ENCODE results near the gene CDH4. TPM values are rescaled to one million over a fixed set of nuclear protein-coding genes. Genes with fewer than 3 reads are reported as not detected.

The CDH4 gene
- total and polyA plus RNA-seq, 2 donors from 2014 or later, result 1.1 TPM; not detected in 1

DNA sequence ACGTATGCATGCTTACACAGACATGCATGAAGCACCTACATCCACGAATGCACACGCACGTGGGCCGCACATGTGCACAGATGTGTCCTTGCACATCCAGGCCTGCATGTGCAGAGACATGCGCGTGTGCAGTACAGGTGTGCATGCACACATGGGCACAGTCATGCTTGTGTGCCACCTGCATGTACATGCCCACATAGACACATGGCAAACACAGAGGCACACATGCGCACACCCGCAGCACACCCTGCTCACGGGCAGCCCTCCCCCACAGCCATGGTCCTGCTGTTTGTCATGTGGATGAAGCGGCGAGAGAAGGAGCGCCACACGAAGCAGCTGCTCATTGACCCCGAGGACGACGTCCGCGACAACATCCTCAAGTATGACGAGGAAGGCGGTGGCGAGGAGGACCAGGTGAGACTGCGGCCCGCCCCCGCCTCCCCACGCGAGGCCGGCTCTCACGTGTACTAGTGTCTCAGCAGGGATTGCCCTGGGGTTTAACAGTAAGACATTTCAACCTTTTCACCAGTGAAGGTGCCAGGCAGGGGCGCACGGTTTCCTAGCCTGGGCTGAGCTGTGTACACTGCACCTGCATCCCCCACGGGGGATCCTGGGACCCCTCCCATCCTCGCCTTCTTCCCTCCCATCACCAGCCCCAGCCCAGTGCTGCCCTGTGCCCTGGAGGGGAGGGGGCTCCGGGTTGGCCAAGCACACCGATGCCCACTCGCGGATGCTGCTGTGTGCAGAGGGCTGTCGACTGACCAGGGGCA, 680.8 kb downstream of the CDH4 start:
- DNase-seq, result peak in 1 of 5 donors; percentile 67
- H3K27ac ChIP-seq (ENCODE audit: low read depth in 2 of 2, low read length in 2 of 2), result no peak overlapping the region
- intact Hi-C loops (cut with DNase I), result no loop called here

DNA sequence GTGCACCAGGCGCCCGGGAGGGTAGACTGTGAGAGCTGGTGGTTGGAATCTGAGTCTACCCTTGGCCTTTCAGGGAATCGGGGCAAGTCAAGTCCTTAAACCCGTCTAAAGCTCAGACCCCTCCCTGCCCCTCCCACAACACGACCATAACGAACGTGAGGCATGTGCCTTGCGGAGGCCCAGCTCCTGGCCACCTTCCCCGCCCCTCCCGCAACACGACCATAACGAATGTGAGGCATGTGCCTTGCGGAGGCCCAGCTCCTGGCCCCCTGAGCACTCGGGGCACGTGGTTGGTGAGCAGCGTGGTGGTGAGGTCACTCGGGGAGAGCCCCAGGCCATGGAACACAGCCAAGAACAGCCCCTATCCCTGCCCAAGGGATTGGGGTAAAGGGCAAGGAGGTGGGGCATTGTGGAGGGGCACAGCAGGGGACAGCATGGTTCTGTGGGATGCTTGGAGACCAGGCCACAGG, 681.5 kb downstream of the CDH4 start:
- DNase-seq (peak in 1 of 5 donors; percentile 43), FAIRE-seq (no peak)
- Histone ChIP-seq H3K27ac (ENCODE audit: low read depth in 2 of 2, low read length in 2 of 2) (no peak overlapping the region), H3K9ac (ENCODE audit: low read length in 3 of 3) (no peak overlapping the region), H3K4me3 (ENCODE audit: low read length in 3 of 3) (no peak overlapping the region), H3K9me3 (ENCODE audit: control insufficient read depth in 2 of 3, insufficient read depth in 1 of 3, low read length in 3 of 3) (no peaks in the 10 kb centered on the region), H3K4me1 (ENCODE audit: control insufficient read depth in 2 of 3, insufficient read depth in 2 of 3, low read depth in 1 of 3, low read length in 3 of 3) (no peaks in the 10 kb centered on the region), H3K27me3 (ENCODE audit: control insufficient read depth, insufficient read depth, low read length) (no peaks in the 10 kb centered on the region), H3K36me3 (ENCODE audit: control insufficient read depth in 2 of 3, insufficient read depth in 3 of 3, low read length in 3 of 3) (no peaks in the 10 kb centered on the region)
- intact Hi-C loops (cut with DNase I), result no loop called here
- TF ChIP-seq, protein P1, sequence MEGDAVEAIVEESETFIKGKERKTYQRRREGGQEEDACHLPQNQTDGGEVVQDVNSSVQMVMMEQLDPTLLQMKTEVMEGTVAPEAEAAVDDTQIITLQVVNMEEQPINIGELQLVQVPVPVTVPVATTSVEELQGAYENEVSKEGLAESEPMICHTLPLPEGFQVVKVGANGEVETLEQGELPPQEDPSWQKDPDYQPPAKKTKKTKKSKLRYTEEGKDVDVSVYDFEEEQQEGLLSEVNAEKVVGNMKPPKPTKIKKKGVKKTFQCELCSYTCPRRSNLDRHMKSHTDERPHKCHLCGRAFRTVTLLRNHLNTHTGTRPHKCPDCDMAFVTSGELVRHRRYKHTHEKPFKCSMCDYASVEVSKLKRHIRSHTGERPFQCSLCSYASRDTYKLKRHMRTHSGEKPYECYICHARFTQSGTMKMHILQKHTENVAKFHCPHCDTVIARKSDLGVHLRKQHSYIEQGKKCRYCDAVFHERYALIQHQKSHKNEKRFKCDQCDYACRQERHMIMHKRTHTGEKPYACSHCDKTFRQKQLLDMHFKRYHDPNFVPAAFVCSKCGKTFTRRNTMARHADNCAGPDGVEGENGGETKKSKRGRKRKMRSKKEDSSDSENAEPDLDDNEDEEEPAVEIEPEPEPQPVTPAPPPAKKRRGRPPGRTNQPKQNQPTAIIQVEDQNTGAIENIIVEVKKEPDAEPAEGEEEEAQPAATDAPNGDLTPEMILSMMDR (IDR thresholded peaks at IDR 0.05; ENCODE audit: borderline replicate concordance, extremely low read depth, insufficient read depth), result no peak

More for the DNA sequence above, 680.8 kb downstream of the CDH4 start:
- TF ChIP-seq, protein P1 (IDR thresholded peaks at IDR 0.05; ENCODE audit: borderline replicate concordance, extremely low read depth, insufficient read depth), result no peak
- H3K36me3 ChIP-seq (ENCODE audit: control insufficient read depth in 2 of 3, insufficient read depth in 3 of 3, low read length in 3 of 3), result no peaks in the 10 kb centered on the region
- H3K4me1 ChIP-seq (ENCODE audit: control insufficient read depth in 2 of 3, insufficient read depth in 2 of 3, low read depth in 1 of 3, low read length in 3 of 3), result no peaks in the 10 kb centered on the region
- H3K9me3 ChIP-seq (ENCODE audit: control insufficient read depth in 2 of 3, insufficient read depth in 1 of 3, low read length in 3 of 3), result no peaks in the 10 kb centered on the region
- H3K4me3 ChIP-seq (ENCODE audit: low read length in 3 of 3), result no peak overlapping the region
- no peak for FAIRE-seq
- no peak overlapping the region for H3K9ac ChIP-seq (ENCODE audit: low read length in 3 of 3)
- H3K27me3 ChIP-seq (ENCODE audit: control insufficient read depth, insufficient read depth, low read length), result no peaks in the 10 kb centered on the region

DNA sequence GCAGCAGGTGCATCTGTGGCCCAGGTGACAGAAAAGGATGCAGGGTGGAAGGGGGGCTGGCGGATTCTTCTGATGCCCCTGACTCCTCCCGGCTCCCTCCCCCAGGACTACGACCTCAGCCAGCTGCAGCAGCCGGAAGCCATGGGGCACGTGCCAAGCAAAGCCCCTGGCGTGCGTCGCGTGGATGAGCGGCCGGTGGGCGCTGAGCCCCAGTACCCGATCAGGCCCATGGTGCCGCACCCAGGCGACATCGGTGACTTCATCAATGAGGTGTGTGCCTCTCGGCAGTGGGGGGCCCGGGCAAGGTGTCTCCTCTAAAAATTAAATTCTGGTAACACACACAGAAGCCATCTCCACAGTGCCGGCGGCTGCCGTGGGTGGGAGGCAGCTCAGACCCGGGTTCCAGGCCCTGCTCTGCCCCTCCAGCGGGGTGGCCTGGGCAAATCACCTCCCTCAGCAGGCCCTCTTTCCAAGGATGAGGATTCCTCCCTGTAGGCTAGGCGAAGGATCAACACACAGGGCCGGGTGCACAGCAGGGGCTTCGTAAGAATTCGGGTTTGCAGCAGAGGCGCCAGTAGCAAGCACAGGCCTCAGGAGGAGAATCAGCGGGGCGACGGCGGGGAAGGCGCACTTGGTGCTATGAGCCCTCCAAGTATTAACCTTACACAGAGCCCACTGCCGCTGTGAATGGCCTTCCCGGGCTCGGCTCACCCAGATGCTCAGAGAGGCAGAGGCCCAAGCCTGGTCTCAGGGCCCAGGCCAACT, 682.1 kb downstream of the CDH4 start:
- Histone ChIP-seq H3K27ac (ENCODE audit: low read depth in 2 of 2, low read length in 2 of 2) (no peak overlapping the region), H3K9me3 (ENCODE audit: control insufficient read depth in 2 of 3, insufficient read depth in 1 of 3, low read length in 3 of 3) (no peaks in the 10 kb centered on the region), H3K9ac (ENCODE audit: low read length in 3 of 3) (no peak overlapping the region), H3K36me3 (ENCODE audit: control insufficient read depth in 2 of 3, insufficient read depth in 3 of 3, low read length in 3 of 3) (no peaks in the 10 kb centered on the region), H3K4me3 (ENCODE audit: low read length in 3 of 3) (no peak overlapping the region), H3K27me3 (ENCODE audit: control insufficient read depth, insufficient read depth, low read length) (no peaks in the 10 kb centered on the region), H3K4me1 (ENCODE audit: control insufficient read depth in 2 of 3, insufficient read depth in 2 of 3, low read depth in 1 of 3, low read length in 3 of 3) (no peaks in the 10 kb centered on the region)
- TF ChIP-seq, protein P1 (IDR thresholded peaks at IDR 0.05; ENCODE audit: borderline replicate concordance, extremely low read depth, insufficient read depth), result no peak
- intact Hi-C loops (cut with DNase I), result no loop called here
- no peak for FAIRE-seq
- DNase-seq, result peak in 1 of 5 donors; percentile 58

Data from kidney (tissue), 14 donors.